GM19452 (cell line): ENCODE results near the gene TBCEL.

Experiments used
- ATAC-seq: cut with Tn5 transposase; IDR thresholded peaks from one replicate; pipeline ENCODE4 v1.9.1; 2021; ENCODE audit not compliant: unreplicated experiment

The TBCEL gene

GRCh38 chr11:121132211-121132976 lies 108.5 kb downstream of the TBCEL start:
- ATAC-seq, result no peak

- no peak for ATAC-seq
Measured at GRCh38 chr11:121134741-121135312, 110.9 kb downstream of the TBCEL start.

GRCh38 chr11:121137005-121137404 lies 113.1 kb downstream of the TBCEL start:
- no peak for ATAC-seq

GRCh38 chr11:121138259-121138658 lies 114.4 kb downstream of the TBCEL start:
- no peak for ATAC-seq

GRCh38 chr11:121140369-121140768 lies 116.5 kb downstream of the TBCEL start:
- ATAC-seq, result no peak
